ENCODE results near the gene SRP19. TPM values are rescaled to one million over a fixed set of nuclear protein-coding genes. Genes with fewer than 3 reads are reported as not detected.
"Not testable (repeated sequence)": the region's sequence is repeated elsewhere in the genome, so short reads cannot be mapped to it uniquely, and the experiment has no call there.

Gene SRP19
- total and polyA plus RNA-seq, 9 donors: 58.9 to 70.2 (median 64.2) TPM

DNA sequence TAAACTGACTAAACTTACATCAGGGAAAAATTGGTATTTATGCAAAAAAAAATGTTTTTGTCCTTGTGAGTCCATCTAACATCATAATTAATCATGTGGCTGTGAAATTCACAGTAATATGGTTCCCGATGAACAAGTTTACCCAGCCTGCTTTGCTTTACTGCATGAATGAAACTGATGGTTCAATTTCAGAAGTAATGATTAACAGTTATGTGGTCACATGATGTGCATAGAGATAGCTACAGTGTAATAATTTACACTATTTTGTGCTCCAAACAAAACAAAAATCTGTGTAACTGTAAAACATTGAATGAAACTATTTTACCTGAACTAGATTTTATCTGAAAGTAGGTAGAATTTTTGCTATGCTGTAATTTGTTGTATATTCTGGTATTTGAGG is 16.6 kb upstream of the SRP19 start:
- Histone ChIP-seq H3K4me3 (ENCODE audit: low read length) (no peak overlapping the region), H3K4me1 (ENCODE audit: control insufficient read depth, insufficient read depth, low read length) (no peaks in the 10 kb centered on the region), H3K27me3 (ENCODE audit: control insufficient read depth, insufficient read depth, low read length) (no peaks in the 10 kb centered on the region), H3K27ac (ENCODE audit: low read length) (no peak overlapping the region), H3K9me3 (replicated peaks; ENCODE audit: control insufficient read depth, low read depth, low read length) (no peaks in the 10 kb centered on the region), H3K36me3 (ENCODE audit: control insufficient read depth, insufficient read depth, low read length) (peaks cover 16% of the 10 kb centered on the region)
- WGBS (ENCODE audit: insufficient coverage): no CpG with 5 or more reads among the region's 1 CpG
- DNase-seq: no peak

DNA sequence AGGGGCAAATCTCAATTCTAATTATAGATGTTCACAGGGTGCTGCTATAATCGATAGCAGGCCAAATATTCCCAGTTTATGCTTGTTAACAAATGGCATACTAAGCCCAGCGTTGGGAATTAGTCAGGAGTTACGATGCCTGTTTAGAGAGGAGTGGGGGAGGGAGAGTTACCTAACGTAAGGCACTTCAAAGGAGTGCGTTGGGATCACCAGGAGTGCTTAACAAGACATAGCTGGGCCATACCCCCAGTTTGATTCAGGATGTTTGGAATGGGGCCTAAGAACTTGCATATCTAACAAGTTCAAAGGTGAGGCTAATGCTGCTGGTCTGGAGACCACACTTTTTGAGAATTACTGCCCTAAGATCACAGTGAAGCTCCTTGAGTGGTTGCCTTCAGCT is 14.5 kb upstream of the SRP19 start:
- Histone ChIP-seq H3K4me3 (ENCODE audit: low read length) (no peak overlapping the region), H3K4me1 (ENCODE audit: control insufficient read depth, insufficient read depth, low read length) (no peaks in the 10 kb centered on the region), H3K27me3 (ENCODE audit: control insufficient read depth, insufficient read depth, low read length) (no peaks in the 10 kb centered on the region), H3K36me3 (ENCODE audit: control insufficient read depth, insufficient read depth, low read length) (peaks cover 5% of the 10 kb centered on the region), H3K9me3 (replicated peaks; ENCODE audit: control insufficient read depth, low read depth, low read length) (no peaks in the 10 kb centered on the region), H3K27ac (ENCODE audit: low read length) (no peak overlapping the region)
- no peak for DNase-seq
- WGBS (ENCODE audit: insufficient coverage): 49% methylated on average over 4 of the region's 5 CpGs

DNA sequence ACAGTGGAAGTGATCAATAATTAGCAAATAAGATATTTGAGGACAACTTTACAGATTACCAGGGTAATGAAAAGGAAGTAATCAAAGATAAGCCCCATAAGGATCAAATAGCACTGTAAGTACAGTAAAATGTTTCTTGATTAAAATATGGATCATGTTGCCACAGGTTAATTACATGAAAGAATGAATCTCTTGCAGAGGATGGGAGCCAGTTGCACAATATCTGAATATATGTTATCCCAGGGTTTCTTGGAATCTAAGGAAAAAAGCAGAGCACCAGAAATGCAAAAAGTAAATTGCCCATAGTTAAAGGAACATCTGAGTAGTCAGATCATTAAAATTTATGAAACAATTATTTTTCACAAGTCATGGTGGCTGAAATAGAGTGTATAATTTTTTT is 13.8 kb upstream of the SRP19 start:
- Histone ChIP-seq H3K27ac (ENCODE audit: low read length) (no peak overlapping the region), H3K9me3 (replicated peaks; ENCODE audit: control insufficient read depth, low read depth, low read length) (no peaks in the 10 kb centered on the region), H3K4me1 (ENCODE audit: control insufficient read depth, insufficient read depth, low read length) (no peaks in the 10 kb centered on the region), H3K27me3 (ENCODE audit: control insufficient read depth, insufficient read depth, low read length) (no peaks in the 10 kb centered on the region), H3K36me3 (ENCODE audit: control insufficient read depth, insufficient read depth, low read length) (peaks cover 4% of the 10 kb centered on the region), H3K4me3 (ENCODE audit: low read length) (no peak overlapping the region)
- no peak for DNase-seq

DNA sequence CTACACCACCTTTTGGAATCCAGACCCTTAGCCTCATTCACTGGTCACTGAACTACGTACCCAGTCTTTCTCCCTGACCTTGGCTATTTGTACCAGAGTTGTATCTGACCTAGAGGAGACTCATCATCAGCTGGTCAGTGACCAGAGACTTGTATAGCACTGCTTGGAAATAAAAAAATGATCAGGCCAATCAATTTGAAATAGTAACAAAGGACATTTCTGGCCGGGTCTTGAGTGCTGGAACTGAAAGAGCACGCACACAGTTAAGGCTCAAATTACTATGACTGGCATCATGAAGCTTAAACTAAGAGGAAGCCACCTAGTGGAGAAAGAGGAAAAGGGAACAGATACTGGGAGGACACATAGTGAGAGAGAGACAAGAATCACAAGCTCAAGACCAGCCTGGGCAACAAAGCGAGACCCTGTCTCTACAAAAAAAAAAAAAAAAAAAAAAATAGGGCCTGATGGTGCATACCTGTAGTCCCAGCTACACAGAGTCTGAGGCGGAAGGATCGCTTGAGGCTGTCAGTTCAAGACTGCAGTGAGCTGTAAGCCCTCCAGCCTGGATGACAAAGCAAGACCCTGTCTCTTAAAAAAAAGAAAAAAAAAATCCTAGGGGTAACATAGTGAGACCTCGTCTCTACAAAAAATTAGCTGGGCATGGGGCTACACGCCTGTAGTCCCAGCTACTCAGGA is 12.8 kb upstream of the SRP19 start:
- no peaks in the 10 kb centered on the region for H3K4me1 ChIP-seq (ENCODE audit: control insufficient read depth, insufficient read depth, low read length)
- peak; percentile 75 for DNase-seq
- H3K36me3 ChIP-seq (ENCODE audit: control insufficient read depth, insufficient read depth, low read length): no peaks in the 10 kb centered on the region
- 70% methylated on average over 3 of the region's 8 CpGs for WGBS (ENCODE audit: insufficient coverage)
- no peaks in the 10 kb centered on the region for H3K27me3 ChIP-seq (ENCODE audit: control insufficient read depth, insufficient read depth, low read length)
- no peak overlapping the region for H3K27ac ChIP-seq (ENCODE audit: low read length)
- no peaks in the 10 kb centered on the region for H3K9me3 ChIP-seq (replicated peaks; ENCODE audit: control insufficient read depth, low read depth, low read length)
- no peak overlapping the region for H3K4me3 ChIP-seq (ENCODE audit: low read length)

DNA sequence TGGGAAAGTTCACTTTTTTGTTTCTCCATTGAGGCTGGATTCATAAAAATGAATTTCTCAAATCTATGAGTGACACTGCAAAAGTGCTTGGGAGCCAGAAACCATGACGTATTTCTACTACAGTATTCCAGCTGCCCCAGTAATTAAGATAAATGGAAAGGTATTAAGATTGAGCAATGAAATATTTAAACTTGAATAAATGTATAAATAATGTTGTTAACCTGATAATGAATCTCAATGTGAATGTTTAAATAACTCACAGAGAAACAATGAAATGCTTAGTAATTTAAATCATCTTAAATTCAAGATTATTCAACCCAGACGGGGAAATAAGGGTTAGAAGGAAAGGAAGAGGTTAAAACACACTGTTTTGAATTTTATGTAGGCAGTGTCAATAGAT is 11.2 kb upstream of the SRP19 start:
- WGBS (ENCODE audit: insufficient coverage): no CpG with 5 or more reads among the region's 2 CpGs
- Histone ChIP-seq H3K36me3 (ENCODE audit: control insufficient read depth, insufficient read depth, low read length) (no peaks in the 10 kb centered on the region), H3K9me3 (replicated peaks; ENCODE audit: control insufficient read depth, low read depth, low read length) (peaks cover 2% of the 10 kb centered on the region), H3K27me3 (ENCODE audit: control insufficient read depth, insufficient read depth, low read length) (no peaks in the 10 kb centered on the region), H3K4me1 (ENCODE audit: control insufficient read depth, insufficient read depth, low read length) (no peaks in the 10 kb centered on the region), H3K27ac (ENCODE audit: low read length) (no peak overlapping the region), H3K4me3 (ENCODE audit: low read length) (no peak overlapping the region)
- DNase-seq: no peak

DNA sequence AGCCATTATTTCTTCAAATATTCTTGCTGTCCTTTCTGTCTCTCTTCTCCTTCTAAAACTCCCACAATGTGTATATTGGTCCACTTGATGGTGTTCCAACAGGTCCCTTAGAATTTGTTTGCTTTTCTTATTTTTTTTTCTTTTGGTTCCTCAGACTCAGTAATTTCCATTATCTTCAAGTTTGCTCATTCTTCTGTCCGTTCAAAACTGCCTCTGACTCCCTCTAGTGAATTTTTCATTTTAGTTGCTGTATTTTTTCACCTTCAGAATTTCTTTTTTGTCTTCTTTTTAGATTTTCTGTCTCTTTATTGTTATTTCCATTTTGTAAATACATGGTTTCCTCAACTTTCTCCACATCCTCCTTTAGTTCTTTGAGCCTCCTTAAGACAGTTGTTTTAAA is 6.4 kb upstream of the SRP19 start:
- H3K36me3 ChIP-seq (ENCODE audit: control insufficient read depth, insufficient read depth, low read length): no peaks in the 10 kb centered on the region
- H3K4me1 ChIP-seq (ENCODE audit: control insufficient read depth, insufficient read depth, low read length): no peaks in the 10 kb centered on the region
- no CpG with 5 or more reads among the region's 1 CpG for WGBS (ENCODE audit: insufficient coverage)
- DNase-seq: no peak
- no peaks in the 10 kb centered on the region for H3K27me3 ChIP-seq (ENCODE audit: control insufficient read depth, insufficient read depth, low read length)
- H3K4me3 ChIP-seq (ENCODE audit: low read length): no peak overlapping the region
- H3K27ac ChIP-seq (ENCODE audit: low read length): no peak overlapping the region
- H3K9me3 ChIP-seq (replicated peaks; ENCODE audit: control insufficient read depth, low read depth, low read length): peaks cover 2% of the 10 kb centered on the region

DNA sequence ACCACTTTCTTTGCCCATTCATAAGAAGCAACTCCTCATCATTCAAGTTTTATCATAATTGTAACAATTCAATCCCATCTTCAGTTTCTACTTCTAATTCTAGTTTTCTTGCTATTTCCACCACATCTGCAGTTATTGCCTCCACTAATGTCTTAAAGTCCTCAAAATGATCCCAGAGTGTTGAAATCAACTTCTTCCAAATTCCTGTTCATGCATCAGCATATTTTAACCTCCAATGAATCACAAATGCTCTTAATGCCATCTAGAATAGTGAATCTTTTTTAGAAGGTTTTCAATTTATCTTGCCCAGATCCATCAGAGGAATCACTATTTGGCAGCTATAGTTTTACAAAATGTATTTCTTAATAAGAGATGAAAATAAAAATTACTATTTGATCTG is 3.2 kb upstream of the SRP19 start:
- peaks cover 2% of the 10 kb centered on the region for H3K9me3 ChIP-seq (replicated peaks; ENCODE audit: control insufficient read depth, low read depth, low read length)
- H3K27me3 ChIP-seq (ENCODE audit: control insufficient read depth, insufficient read depth, low read length): no peaks in the 10 kb centered on the region
- peaks cover 12% of the 10 kb centered on the region for H3K4me1 ChIP-seq (ENCODE audit: control insufficient read depth, insufficient read depth, low read length)
- no peak overlapping the region for H3K27ac ChIP-seq (ENCODE audit: low read length)
- DNase-seq: no peak
- peaks cover under 1% of the 10 kb centered on the region for H3K36me3 ChIP-seq (ENCODE audit: control insufficient read depth, insufficient read depth, low read length)
- no peak overlapping the region for H3K4me3 ChIP-seq (ENCODE audit: low read length)

DNA sequence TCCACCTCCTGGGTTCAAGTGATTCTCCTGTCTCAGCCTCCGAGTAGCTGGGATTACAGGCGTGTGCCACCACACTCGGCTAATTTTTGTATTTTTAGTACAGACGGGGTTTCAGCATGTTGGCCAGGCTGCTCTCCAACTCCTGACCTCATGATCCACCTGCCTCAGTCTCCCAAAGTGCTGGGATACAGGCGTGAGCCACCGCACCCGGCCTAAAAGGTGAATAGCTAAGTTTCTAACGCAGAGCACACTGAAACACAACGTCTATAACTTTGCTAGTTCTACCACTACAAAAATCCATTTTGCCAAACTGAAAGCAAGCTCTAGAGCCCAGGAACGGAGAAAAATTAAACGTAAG is 537 bp upstream of the SRP19 start:
- 53% methylated on average over 3 of the region's 11 CpGs for WGBS (ENCODE audit: insufficient coverage)
- peaks cover 13% of the 10 kb centered on the region for H3K4me1 ChIP-seq (ENCODE audit: control insufficient read depth, insufficient read depth, low read length)
- not testable (repeated sequence) for DNase-seq; H3K36me3 ChIP-seq (ENCODE audit: control insufficient read depth, insufficient read depth, low read length); H3K27me3 ChIP-seq (ENCODE audit: control insufficient read depth, insufficient read depth, low read length); H3K9me3 ChIP-seq (replicated peaks; ENCODE audit: control insufficient read depth, low read depth, low read length)
- H3K4me3 ChIP-seq (ENCODE audit: low read length): peak overlapping the region; percentile 97
- H3K27ac ChIP-seq (ENCODE audit: low read length): peak overlapping the region; percentile 91

DNA sequence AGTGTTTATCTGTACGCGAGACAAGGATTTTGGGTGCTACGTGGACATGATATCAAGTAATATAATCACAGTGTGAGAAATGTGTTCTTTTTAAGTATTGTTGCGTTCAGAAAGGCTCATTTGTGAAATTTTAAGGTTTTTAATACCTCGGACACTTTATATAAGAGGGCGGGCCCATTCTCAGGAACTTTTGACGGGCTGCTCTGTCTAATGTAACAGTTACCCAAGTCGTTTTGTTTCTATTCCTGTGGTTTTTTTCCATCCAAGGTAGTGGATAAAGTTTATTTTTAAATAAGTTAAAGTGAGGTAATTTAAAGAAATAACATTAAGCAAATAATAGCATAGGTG is 525 bp downstream of the SRP19 start:
- H3K36me3 ChIP-seq (ENCODE audit: control insufficient read depth, insufficient read depth, low read length): peaks cover 17% of the 10 kb centered on the region
- H3K4me3 ChIP-seq (ENCODE audit: low read length): peak overlapping the region; percentile 97
- DNase-seq: no peak
- no peaks in the 10 kb centered on the region for H3K27me3 ChIP-seq (ENCODE audit: control insufficient read depth, insufficient read depth, low read length)
- peaks cover 13% of the 10 kb centered on the region for H3K4me1 ChIP-seq (ENCODE audit: control insufficient read depth, insufficient read depth, low read length)
- peak overlapping the region; percentile 91 for H3K27ac ChIP-seq (ENCODE audit: low read length)
- WGBS (ENCODE audit: insufficient coverage): 0% methylated on average over 3 of the region's 8 CpGs
- H3K9me3 ChIP-seq (replicated peaks; ENCODE audit: control insufficient read depth, low read depth, low read length): no peaks in the 10 kb centered on the region

DNA sequence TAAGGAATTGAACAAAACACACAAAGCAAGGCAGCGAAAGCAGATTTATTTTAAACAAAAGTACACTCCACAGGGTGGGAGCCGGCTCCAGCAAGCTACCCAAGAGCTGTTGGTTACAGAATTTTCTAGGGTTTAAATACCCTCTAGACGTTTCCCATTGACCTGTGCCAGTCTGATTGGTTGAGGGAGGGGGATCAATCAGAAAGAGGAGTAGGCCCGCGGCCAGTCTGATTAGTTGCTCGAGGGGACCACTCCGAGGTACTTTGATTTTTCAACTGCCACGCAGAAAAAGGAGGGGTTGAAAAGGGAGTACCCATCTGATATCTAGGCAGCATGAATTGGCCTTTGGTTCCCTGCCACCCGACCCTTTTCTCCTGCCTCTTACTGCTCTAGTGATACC is 998 bp downstream of the SRP19 start:
- peaks cover 17% of the 10 kb centered on the region for H3K36me3 ChIP-seq (ENCODE audit: control insufficient read depth, insufficient read depth, low read length)
- 80% methylated on average over 4 of the region's 9 CpGs for WGBS (ENCODE audit: insufficient coverage)
- H3K4me1 ChIP-seq (ENCODE audit: control insufficient read depth, insufficient read depth, low read length): peaks cover 13% of the 10 kb centered on the region
- no peaks in the 10 kb centered on the region for H3K9me3 ChIP-seq (replicated peaks; ENCODE audit: control insufficient read depth, low read depth, low read length)
- peak overlapping the region; percentile 97 for H3K4me3 ChIP-seq (ENCODE audit: low read length)
- H3K27ac ChIP-seq (ENCODE audit: low read length): no peak overlapping the region
- H3K27me3 ChIP-seq (ENCODE audit: control insufficient read depth, insufficient read depth, low read length): no peaks in the 10 kb centered on the region
- no peak for DNase-seq

DNA sequence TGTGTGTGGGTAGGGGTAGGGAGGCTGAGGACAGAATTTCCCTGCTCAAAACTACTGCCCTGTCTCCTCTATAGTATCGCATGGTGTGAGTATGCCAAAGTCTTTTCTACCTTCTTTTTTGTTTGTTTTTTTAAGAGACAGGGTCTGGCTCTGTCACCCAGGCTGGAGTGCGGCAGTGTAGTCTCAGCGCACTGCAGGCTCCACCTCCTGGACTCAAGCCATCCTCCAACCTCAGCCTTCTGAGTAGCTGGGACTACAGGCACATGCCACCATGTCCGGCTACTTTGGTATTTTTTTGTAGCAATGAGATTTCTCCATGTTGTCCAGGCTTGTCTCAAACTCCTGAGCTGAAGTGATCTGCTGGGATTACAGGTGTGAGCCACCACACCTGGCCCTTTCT is 2.5 kb downstream of the SRP19 start:
- no peak overlapping the region for H3K4me3 ChIP-seq (ENCODE audit: low read length)
- H3K4me1 ChIP-seq (ENCODE audit: control insufficient read depth, insufficient read depth, low read length): peaks cover 13% of the 10 kb centered on the region
- no peaks in the 10 kb centered on the region for H3K27me3 ChIP-seq (ENCODE audit: control insufficient read depth, insufficient read depth, low read length)
- DNase-seq: no peak
- no CpG with 5 or more reads among the region's 4 CpGs for WGBS (ENCODE audit: insufficient coverage)
- no peaks in the 10 kb centered on the region for H3K9me3 ChIP-seq (replicated peaks; ENCODE audit: control insufficient read depth, low read depth, low read length)
- H3K36me3 ChIP-seq (ENCODE audit: control insufficient read depth, insufficient read depth, low read length): peaks cover 25% of the 10 kb centered on the region
- no peak overlapping the region for H3K27ac ChIP-seq (ENCODE audit: low read length)
